GM19452 (cell line): ENCODE data around the gene OSBPL1A.

Experiments
- ATAC-seq: cut with Tn5 transposase; IDR thresholded peaks from one replicate; pipeline ENCODE4 v1.9.1; 2021; ENCODE audit not compliant: unreplicated experiment

The OSBPL1A gene

GRCh38 chr18:24138409-24138788, 259.2 kb downstream of the OSBPL1A start:
- ATAC-seq = no peak

GRCh38 chr18:24136967-24137373, 260.7 kb downstream of the OSBPL1A start:
- no peak for ATAC-seq

GRCh38 chr18:24130494-24130893, 267.1 kb downstream of the OSBPL1A start:
- ATAC-seq = no peak

- ATAC-seq = no peak
Observed at GRCh38 chr18:24128700-24129099, 268.9 kb downstream of the OSBPL1A start.

GRCh38 chr18:24127735-24128134, 269.9 kb downstream of the OSBPL1A start:
- ATAC-seq = no peak

GRCh38 chr18:24126155-24126961, 271.3 kb downstream of the OSBPL1A start:
- no peak for ATAC-seq

GRCh38 chr18:24121625-24122024, 276.0 kb downstream of the OSBPL1A start:
- no peak for ATAC-seq

- no peak for ATAC-seq
Observed at GRCh38 chr18:24120676-24121075, 276.9 kb downstream of the OSBPL1A start.

GRCh38 chr18:24118750-24119577, 278.7 kb downstream of the OSBPL1A start:
- peak; percentile 73 for ATAC-seq

GRCh38 chr18:24115628-24116027, 282.0 kb downstream of the OSBPL1A start:
- ATAC-seq = no peak

GRCh38 chr18:24114924-24115549, 282.6 kb downstream of the OSBPL1A start:
- ATAC-seq = no peak

GRCh38 chr18:24112874-24113615, 284.6 kb downstream of the OSBPL1A start:
- ATAC-seq = no peak

- no peak for ATAC-seq
Observed at GRCh38 chr18:24112464-24112863, 285.2 kb downstream of the OSBPL1A start.
